HL-60 (cell line): ENCODE measurements around the gene SP140.

Source experiments
- CTCF ChIP-seq: IDR thresholded peaks from one replicate; pipeline ENCODE4 v1.5.1; 2011; ENCODE audit warnings: low read length, control low read depth, inconsistent platforms; ENCODE audit not compliant: insufficient read depth
- GABPA ChIP-seq: IDR thresholded peaks from 2 replicates; pipeline ENCODE4 v1.6.1; 2012; ENCODE audit warnings: low read depth
- POLR2AphosphoS5 ChIP-seq: IDR thresholded peaks from 2 replicates; pipeline ENCODE4 v1.6.1; 2012; ENCODE audit warnings: low read depth
- REST ChIP-seq: IDR thresholded peaks from 2 replicates; pipeline ENCODE4 v1.6.1; 2012; ENCODE audit warnings: low read depth; ENCODE audit not compliant: insufficient replicate concordance
- SPI1 ChIP-seq: IDR thresholded peaks from 2 replicates; pipeline ENCODE4 v1.6.1; 2012; ENCODE audit warnings: low read depth, mild to moderate bottlenecking, borderline replicate concordance

DNA sequence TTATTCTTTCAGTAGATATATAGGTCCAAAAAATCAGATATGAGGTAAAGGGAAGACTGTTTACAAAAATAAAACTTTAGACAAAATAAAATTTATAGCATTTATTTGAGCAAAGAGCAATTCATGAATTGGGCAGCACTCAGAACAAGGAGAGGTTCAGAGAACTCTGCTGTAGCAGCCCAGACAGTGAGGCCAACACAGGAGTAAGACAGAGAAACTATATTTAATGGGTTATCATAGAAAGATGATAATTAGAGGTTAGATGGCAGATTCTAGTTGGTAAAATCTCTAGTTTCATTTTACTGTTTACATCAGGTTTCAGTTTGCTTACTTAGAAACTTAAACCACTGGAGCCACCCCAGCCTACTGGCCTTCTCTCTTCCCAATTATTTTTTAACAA is 71.4 kb downstream of the SP140 start:
- TF ChIP-seq REST (no peak), CTCF (no peak), POLR2AphosphoS5 (no peak), SPI1 (no peak), GABPA (no peak)
